Measurements from ENCODE around the gene GABPA. TPM values are rescaled to one million over a fixed set of nuclear protein-coding genes. Genes with fewer than 3 reads are reported as not detected.

The GABPA gene
- total RNA-seq, 1 experiment from 2014 or later = 18.2 TPM

- no peaks in the 10 kb centered on the region for H3K79me2 ChIP-seq (ENCODE audit: low read depth)
- no peaks in the 10 kb centered on the region for H4K20me1 ChIP-seq (ENCODE audit: insufficient read depth)
- no TSS peak for BruUV-seq (replicated peaks)
- H3K27ac ChIP-seq = no peak overlapping the region
- H3K27me3 ChIP-seq (ENCODE audit: insufficient read depth, low read depth) = no peaks in the 10 kb centered on the region
- CTCF ChIA-PET = interaction anchor here (0.6 kb wide), 1 partner anchor 100 kb away, joined by 5 read pairs; no protein-coding TSS in a partner anchor
- no peak overlapping the region for H2AFZ ChIP-seq
- H3K9me2 ChIP-seq (ENCODE audit: insufficient read depth) = no peaks in the 10 kb centered on the region
- H3F3A ChIP-seq (ENCODE audit: insufficient read depth, low read depth) = no peaks in the 10 kb centered on the region
- DNase-seq = peak; percentile 54 to 61
- H3K36me3 ChIP-seq (ENCODE audit: low read depth) = no peaks in the 10 kb centered on the region
- no peaks in the 10 kb centered on the region for H3K9me3 ChIP-seq (ENCODE audit: insufficient read depth, low read depth)
- H3K4me3 ChIP-seq = no peak overlapping the region
- no peaks in the 10 kb centered on the region for H3K4me1 ChIP-seq (replicated peaks; ENCODE audit: insufficient read depth)
- POLR2A ChIA-PET (ENCODE audit: unreplicated experiment) = no interaction called here
- intact Hi-C loops (cut with micrococcal nuclease; ENCODE audit: unreplicated experiment) = no loop called here
- no peak overlapping the region for H3K4me2 ChIP-seq
- TF ChIP-seq EZH2 (IDR thresholded peaks at IDR 0.05; ENCODE audit: low read depth) = no peak
- TF ChIP-seq CTCF (conservative IDR thresholded peaks at IDR 0.05) = peak; percentile 87
Measured at GRCh38 chr21:25801217-25802014, 66.6 kb downstream of the GABPA start.

DNA sequence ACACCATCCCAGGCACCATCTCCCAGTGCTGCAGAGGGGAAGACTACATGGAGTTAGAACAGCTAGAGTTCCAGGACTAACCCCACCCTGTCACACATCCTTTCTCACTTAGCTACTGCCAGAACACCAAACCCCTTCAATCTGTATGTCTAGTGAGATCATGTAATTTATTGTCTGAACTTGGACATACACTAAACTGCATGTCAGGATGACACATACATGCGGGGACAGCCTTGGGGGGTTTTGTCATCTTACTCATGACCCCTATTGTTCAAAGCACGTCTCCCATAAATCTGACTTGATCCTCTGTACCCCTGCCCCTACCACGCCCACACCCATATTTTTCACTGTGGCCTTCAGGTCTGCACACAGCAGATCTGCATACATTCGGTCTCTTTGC, 71.3 kb downstream of the GABPA start:
- Histone ChIP-seq H2AFZ (no peak overlapping the region), H3K79me2 (ENCODE audit: low read depth) (no peaks in the 10 kb centered on the region), H3K4me3 (no peak overlapping the region), H3K9me3 (ENCODE audit: insufficient read depth, low read depth) (no peaks in the 10 kb centered on the region), H3K9me2 (ENCODE audit: insufficient read depth) (no peaks in the 10 kb centered on the region), H3K36me3 (ENCODE audit: low read depth) (no peaks in the 10 kb centered on the region), H3K27me3 (ENCODE audit: insufficient read depth, low read depth) (no peaks in the 10 kb centered on the region), H3F3A (ENCODE audit: insufficient read depth, low read depth) (no peaks in the 10 kb centered on the region), H4K20me1 (ENCODE audit: insufficient read depth) (no peaks in the 10 kb centered on the region), H3K4me2 (no peak overlapping the region), H3K27ac (no peak overlapping the region), H3K4me1 (replicated peaks; ENCODE audit: insufficient read depth) (no peaks in the 10 kb centered on the region)
- no TSS peak for BruUV-seq (replicated peaks)
- intact Hi-C loops (cut with micrococcal nuclease; ENCODE audit: unreplicated experiment) = no loop called here
- no peak for DNase-seq
- no peak for TF ChIP-seq CTCF (conservative IDR thresholded peaks at IDR 0.05)
- no peak for TF ChIP-seq EZH2 (IDR thresholded peaks at IDR 0.05; ENCODE audit: low read depth)
- CTCF ChIA-PET = no interaction called here
- POLR2A ChIA-PET (ENCODE audit: unreplicated experiment) = no interaction called here

- CTCF ChIA-PET = no interaction called here
- no TSS peak for BruUV-seq (replicated peaks)
- no peak for DNase-seq
- Histone ChIP-seq H3K79me2 (ENCODE audit: low read depth) (no peaks in the 10 kb centered on the region), H3K4me2 (no peak overlapping the region), H4K20me1 (ENCODE audit: insufficient read depth) (no peaks in the 10 kb centered on the region), H3K4me3 (no peak overlapping the region), H3K9me2 (ENCODE audit: insufficient read depth) (no peaks in the 10 kb centered on the region), H3K4me1 (replicated peaks; ENCODE audit: insufficient read depth) (no peaks in the 10 kb centered on the region), H3K36me3 (ENCODE audit: low read depth) (no peaks in the 10 kb centered on the region), H3K27ac (no peak overlapping the region), H3K9me3 (ENCODE audit: insufficient read depth, low read depth) (no peaks in the 10 kb centered on the region), H3K27me3 (ENCODE audit: insufficient read depth, low read depth) (no peaks in the 10 kb centered on the region), H2AFZ (no peak overlapping the region), H3F3A (ENCODE audit: insufficient read depth, low read depth) (no peaks in the 10 kb centered on the region)
- POLR2A ChIA-PET (ENCODE audit: unreplicated experiment) = interaction anchor here (0.5 kb wide), 1 partner anchor 437 kb away, joined by 6 read pairs; no protein-coding TSS in a partner anchor
- intact Hi-C loops (cut with micrococcal nuclease; ENCODE audit: unreplicated experiment) = no loop called here
- TF ChIP-seq CTCF (conservative IDR thresholded peaks at IDR 0.05) = no peak
- no peak for TF ChIP-seq EZH2 (IDR thresholded peaks at IDR 0.05; ENCODE audit: low read depth)
Measured at GRCh38 chr21:25807191-25807590, 72.4 kb downstream of the GABPA start.

All from PC-9 (cell line).